ENCODE measurements around the gene CD84.
"Not testable (repeated sequence)": the region's sequence is repeated elsewhere in the genome, so short reads cannot be mapped to it uniquely, and the experiment has no call there.

CD84 gene

DNA sequence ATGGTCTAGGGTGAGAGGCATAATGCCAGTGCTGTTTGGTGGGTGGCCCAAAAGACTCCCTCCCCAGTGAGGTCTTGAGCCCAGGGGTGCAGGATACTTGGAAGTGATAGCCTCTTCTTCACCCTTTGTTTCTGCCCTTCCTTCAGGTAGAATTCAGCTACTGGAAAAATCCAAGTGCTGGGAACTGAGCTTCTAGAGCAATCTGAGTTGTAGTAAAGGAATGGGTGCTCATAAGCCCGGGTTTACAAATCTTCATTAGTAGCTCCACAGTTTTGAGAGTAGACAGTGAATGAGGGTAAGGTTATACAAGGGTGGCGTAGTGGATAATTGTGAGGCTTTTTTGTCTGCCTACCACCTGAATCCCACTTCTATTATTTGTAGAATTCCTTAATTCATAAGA is 29.2 kb upstream of the CD84 start:
- DNase-seq, result no peak

DNA sequence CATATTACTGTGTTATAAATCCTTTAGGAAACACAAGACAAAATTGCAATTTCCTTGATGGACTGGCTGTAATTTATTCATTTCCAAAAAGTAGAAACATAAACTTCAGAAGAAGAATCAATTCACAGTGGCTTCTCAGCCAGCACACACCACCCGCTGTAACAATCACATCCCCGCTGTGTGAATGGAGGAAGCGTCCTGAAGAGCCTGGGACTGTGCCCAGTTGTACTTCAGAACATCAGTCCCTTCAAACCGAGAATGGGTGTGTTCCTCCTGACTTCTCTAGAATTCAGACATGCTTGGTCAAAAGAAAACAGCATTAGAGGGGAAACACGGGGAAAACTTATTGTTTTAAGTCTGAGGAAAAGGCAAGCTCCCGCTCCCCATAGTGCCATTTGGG is 28.8 kb upstream of the CD84 start:
- DNase-seq, result no peak

- DNase-seq, result no peak
Observed at GRCh38 chr1:160607672-160608032, 28.4 kb upstream of the CD84 start.

DNA sequence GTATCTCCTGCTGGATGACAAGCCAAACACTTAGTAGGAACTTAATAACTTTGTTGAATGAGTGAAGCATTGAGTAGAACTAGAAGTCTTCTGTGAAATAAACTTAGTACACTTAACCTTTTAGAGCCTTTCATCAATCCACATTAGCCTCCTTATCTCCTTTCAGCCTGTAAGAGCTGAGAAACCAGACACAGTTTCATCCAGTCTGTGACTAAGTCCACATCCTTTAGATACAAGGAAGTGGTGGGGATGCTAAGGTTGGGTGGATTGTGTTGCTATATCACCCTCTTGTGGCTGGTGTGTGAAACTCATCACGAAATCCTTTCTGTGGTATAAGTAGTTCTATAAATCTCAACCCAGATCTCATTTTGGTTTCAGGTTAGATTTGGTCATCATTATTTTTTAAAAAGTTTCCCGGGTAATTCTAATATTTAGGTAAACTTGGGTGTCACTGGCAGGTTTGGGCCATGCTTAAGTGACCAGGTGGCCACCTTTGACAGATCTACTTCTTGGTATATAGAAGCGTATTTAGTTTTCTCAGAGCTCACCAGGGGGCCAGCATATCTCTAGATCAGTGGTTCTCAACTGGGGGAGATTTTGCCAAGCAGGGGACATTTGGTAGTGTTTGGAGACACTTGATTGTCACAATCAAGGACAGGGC is 27.8 kb upstream of the CD84 start:
- peak; percentile 42 for DNase-seq

DNA sequence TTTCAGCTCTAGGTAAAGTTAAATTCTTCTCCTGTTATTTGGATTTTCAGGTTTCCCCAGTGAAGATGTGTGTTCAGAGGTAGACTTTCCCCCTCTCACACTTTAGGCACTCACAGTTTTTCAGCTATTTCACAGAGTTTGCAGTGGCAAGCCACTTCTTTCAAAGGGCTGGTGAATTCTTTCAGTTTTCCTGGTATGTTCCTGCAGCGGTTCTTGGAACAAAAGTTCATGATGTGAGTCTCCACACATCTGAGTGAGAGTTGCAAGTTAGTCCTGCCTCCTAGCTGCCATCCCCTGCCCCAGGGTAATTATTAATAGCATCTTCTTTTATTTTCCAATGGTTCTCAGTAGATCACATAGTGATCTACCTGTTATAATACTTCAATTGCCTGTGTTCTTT is 27.3 kb upstream of the CD84 start:
- no peak for DNase-seq

GRCh38 chr1:160605792-160606479 is 26.6 kb upstream of the CD84 start:
- no peak for DNase-seq

DNA sequence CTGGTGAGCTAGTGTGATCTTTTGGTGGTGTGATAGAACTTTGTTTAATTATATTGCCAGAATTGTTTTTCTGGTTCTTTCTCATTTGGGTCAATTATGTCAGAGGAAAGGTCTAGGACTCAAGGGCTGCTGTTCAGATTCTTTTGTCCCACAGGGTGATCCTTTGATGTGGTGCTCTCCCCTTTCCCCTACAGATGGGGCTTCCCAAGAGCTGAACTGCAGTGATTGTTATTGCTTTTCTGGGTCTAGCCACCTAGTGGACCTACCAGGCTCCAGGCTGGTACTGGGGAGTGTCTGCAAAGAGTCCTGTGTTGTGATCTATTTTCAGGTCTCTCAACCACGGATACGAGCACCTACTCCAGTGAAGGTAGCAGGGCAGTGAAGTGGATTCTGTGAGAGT is 25.9 kb upstream of the CD84 start:
- DNase-seq, result no peak

DNA sequence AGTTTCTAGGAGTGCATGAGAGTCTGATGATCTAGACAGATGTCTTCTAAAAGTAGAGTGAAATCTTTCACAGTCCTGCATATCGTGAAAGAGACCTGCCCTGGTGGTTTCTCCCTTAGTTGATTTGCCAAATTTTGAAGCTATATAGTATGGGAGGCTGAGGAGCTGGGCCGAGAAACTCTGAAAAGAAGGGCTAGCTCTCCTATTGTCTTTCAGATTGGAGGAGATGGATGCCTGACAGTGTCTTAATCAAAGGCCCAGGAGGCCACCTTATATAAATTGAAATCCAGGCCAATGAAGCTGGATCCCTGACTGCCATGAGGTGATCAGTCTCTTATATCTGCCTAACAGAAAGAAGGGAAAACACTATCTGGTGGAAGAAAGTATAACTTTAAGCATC is 18.4 kb upstream of the CD84 start:
- DNase-seq, result no peak

- no peak for DNase-seq
Observed at GRCh38 chr1:160597051-160597450, 17.8 kb upstream of the CD84 start.

GRCh38 chr1:160590488-160590887 is 11.2 kb upstream of the CD84 start:
- DNase-seq, result no peak

- DNase-seq, result no peak
Observed at GRCh38 chr1:160588468-160588867, 9.2 kb upstream of the CD84 start.

DNA sequence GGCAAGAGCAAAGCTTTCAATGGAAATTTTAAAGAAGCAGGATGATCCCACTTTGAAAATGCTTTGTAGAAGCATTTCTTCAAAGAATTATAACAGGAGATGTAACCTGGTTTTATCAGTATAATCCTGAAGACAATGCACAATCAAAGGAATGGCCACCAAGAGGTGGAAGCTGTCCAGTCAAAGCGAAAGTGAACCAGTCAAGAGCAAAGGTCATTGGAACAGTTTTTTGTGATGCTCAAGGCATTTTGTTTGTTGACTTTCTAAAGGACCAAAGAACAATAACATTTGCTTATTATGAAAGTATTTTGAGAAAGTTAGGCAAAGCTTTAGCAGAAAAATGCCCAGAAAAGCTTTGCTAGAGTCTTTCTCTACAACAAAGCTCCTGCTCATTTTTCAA is 5.5 kb upstream of the CD84 start:
- DNase-seq, result no peak

DNA sequence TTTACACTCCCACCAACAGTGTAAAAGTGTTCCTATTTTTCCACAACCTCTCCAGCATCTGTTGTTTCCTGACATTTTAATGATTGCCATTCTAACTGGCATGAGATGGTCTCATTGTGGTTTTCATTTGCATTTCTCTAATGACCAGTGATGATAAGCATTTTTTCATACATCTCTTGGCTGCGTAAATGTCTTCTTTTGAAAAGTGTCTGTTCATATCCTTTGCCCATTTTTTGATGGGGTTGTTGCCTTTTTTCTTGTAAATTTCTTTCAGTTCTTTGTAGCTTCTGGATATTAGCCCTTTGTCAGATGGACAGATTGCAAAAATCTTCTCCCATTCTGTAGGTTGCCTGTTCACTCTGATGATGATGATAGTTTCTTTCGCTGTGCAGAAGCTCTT is 3.7 kb upstream of the CD84 start:
- not testable (repeated sequence) for DNase-seq

DNA sequence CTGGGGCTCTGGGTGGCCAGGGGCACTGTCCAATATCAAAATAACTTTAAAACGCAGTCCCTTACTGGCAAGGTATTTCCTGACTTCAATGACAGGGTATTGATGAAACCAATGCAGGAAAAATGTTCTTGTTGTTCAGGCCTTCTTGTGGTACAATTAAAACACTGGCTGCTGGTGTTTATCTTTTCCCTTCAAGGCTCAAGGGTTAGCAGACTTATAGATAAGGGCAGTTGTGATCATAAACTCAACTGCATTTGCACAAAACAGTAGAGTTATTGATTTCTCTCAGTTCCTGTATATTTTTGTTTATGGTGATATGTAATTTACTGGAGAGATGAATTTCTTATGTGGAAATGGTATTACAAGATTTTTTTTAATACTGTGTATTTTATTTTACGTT is 2.7 kb upstream of the CD84 start:
- no peak for DNase-seq

- no peak for DNase-seq
Observed at GRCh38 chr1:160580221-160580812, 1.0 kb upstream of the CD84 start.

- DNase-seq, result no peak
Observed at GRCh38 chr1:160578525-160579191, 638 bp downstream of the CD84 start.

DNA sequence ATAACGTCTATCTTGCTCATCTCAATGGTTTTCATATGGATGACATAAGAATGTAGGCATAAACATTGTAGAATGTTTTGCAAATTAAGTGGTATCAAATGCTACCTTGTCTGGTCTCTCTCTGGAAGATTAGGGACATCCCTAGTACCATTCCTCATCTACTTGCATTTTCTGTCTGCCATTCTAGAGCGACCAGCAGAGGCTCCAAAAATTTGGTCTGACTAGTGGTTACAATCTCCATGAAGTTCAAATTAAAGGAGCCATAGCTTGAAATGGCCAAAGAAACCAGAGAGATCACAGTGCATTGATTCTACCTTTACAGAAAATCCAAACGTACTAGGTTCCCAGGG is 1.1 kb downstream of the CD84 start:
- DNase-seq, result no peak

DNA sequence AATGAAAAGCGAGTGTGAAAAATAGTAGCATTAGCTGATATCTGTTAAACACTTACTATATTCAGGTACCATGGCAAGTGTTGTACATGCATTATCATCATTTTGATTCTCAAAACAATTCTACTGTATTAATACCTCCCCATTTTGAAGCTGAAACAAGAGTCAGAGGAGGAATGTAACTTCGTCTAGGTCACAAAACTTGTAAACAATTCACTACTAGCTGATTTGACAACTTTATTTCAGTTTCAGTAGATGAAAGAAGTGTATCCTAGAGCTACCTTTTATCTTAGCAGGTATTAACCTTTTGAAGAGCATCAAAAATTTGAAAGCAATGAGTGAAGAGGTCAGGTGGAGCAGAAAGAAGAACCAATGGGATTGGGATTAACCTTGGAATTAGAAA is 1.6 kb downstream of the CD84 start:
- no peak for DNase-seq

- DNase-seq, result no peak
Observed at GRCh38 chr1:160576884-160577283, 2.4 kb downstream of the CD84 start.

DNA sequence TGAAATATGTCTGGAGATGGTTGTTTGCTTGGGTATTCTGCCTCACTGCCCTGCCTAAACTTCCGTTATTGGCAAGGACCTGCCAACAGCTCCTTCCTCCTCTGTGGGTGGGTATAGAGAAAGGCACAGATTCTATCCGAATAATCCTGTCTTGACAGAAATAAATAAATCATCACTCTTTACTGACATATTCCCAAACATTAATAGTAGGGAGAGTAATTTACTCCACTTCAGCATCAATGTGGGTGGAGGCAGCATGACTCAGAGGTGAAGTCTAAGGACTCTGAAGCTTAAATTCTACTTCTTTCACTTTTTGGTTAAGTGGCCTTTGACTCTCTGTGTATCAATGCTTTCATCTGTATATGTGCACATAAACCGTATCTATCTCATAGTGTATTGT is 2.9 kb downstream of the CD84 start:
- no peak for DNase-seq

DNA sequence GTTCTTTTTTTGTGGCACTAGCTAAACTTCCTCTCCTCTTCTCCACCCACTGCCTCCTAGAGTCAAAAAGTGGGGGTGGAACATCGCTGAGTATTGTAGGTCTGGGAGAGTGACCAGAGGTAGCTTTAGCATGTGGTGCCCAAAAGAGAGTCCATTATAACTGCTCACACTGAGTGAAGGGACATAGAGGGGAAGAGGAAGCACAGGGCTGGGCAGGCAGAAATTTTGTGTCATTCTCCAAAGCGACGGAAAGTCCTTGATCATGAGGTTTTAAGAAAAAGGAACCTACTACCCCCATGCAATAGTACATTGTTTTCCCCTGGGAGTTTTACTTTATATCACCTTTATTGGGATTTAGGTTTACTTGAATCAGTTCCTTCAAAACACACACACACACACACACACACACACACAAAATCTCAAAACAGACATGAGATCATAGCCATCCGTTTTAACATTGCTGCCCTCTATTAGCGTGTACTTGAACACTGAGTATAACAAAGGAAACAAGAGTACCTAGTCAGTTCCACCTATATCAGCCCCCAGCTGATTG is 4.1 kb downstream of the CD84 start:
- DNase-seq, result no peak

DNA sequence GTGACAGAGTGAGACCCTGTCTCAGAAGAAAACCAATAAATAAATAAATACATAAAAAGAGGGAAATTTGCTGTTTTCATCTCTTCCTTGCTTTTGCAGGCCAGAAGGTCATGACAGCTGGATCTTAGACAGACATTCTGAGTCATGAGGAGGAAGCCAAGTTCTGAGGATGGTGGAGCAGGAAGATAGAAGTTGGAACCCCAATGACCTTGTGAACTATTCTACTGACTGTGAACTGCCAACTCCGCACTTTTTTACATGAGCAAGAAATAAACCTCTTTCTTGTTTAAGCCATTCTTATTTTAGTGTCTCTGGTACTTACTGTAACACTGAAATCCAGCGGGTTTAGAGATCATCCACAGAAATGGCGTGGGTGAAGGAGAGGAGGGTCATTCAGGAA is 8.5 kb downstream of the CD84 start:
- DNase-seq, result no peak

DNA sequence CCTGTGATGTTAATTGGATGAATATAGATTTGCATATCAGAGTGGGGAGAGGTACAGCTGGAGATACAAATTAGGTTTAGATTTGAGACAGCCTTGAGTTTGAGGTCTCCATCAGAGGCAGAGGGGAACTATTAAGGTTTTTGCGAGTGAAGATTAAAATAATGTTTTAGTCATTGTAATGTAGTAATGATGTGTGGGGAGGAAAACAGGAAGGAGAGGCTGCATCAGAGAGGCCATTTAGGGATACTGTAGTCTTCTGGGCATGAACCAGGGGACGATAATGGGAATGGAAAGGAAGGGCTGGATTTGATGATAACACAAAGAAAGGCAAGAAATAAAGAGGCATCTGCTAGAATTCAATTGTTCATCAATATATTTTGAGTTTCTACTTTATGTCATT is 9.5 kb downstream of the CD84 start:
- no peak for DNase-seq

Data from NCI-H187 (cell line).